Right forelimb (tissue), 1 donor: ENCODE results near the gene NDRG3.
"Not testable (repeated sequence)": the region's sequence is repeated elsewhere in the genome, so short reads cannot be mapped to it uniquely, and the experiment has no call there.

ENCODE experiments used
- DNase-seq: peaks from one replicate; pipeline ENCODE4 v3.0.0-alpha.2; 2018

Gene NDRG3

GRCh38 chr20:36638876-36639400 is 107.0 kb downstream of the NDRG3 start:
- not testable (repeated sequence) for DNase-seq

GRCh38 chr20:36634342-36634741 is 111.5 kb downstream of the NDRG3 start:
- DNase-seq, result no peak

- DNase-seq, result no peak
Measured at GRCh38 chr20:36633285-36633772, 112.6 kb downstream of the NDRG3 start.

- no peak for DNase-seq
Measured at GRCh38 chr20:36632487-36633284, 113.2 kb downstream of the NDRG3 start.

- no peak for DNase-seq
Measured at GRCh38 chr20:36632147-36632486, 113.8 kb downstream of the NDRG3 start.

GRCh38 chr20:36631646-36632045 is 114.2 kb downstream of the NDRG3 start:
- no peak for DNase-seq

GRCh38 chr20:36629719-36630681 is 115.9 kb downstream of the NDRG3 start:
- DNase-seq, result no peak

GRCh38 chr20:36628076-36628475 is 117.8 kb downstream of the NDRG3 start:
- DNase-seq, result no peak

GRCh38 chr20:36624944-36625324 is 121.0 kb downstream of the NDRG3 start:
- DNase-seq, result no peak

- no peak for DNase-seq
Measured at GRCh38 chr20:36624068-36624943, 121.6 kb downstream of the NDRG3 start.

GRCh38 chr20:36623444-36623843 is 122.4 kb downstream of the NDRG3 start:
- DNase-seq, result no peak

GRCh38 chr20:36620917-36621316 is 125.0 kb downstream of the NDRG3 start:
- no peak for DNase-seq

GRCh38 chr20:36614781-36615557 is 130.9 kb downstream of the NDRG3 start:
- no peak for DNase-seq

GRCh38 chr20:36613974-36614373 is 131.9 kb downstream of the NDRG3 start:
- DNase-seq, result no peak

GRCh38 chr20:36611625-36612024 is 134.3 kb downstream of the NDRG3 start:
- DNase-seq, result no peak

GRCh38 chr20:36608388-36608728 is 137.5 kb downstream of the NDRG3 start:
- DNase-seq, result not testable (repeated sequence)

GRCh38 chr20:36607586-36608387 is 138.1 kb downstream of the NDRG3 start:
- no peak for DNase-seq

GRCh38 chr20:36606158-36607066 is 139.5 kb downstream of the NDRG3 start:
- DNase-seq, result peak; percentile 52

GRCh38 chr20:36605399-36606157 is 140.3 kb downstream of the NDRG3 start, which contains the start of gene RAB5IF:
TSS of gene RAB5IF (plus strand) at chr20:36605779. CDS start at chr20:36605952, 173 bp downstream.
- DNase-seq, result peak; percentile 99
